PC-3 (cell line): Measurements from ENCODE around the gene ZNF232.
"Not testable (repeated sequence)": the region's sequence is repeated elsewhere in the genome, so short reads cannot be mapped to it uniquely, and the experiment has no call there.

Source experiments
- CTCF ChIP-seq: fragments of 300-600 bp; sonication (generic); conservative IDR thresholded peaks from 2 replicates; pipeline ENCODE4 v1.5.1; 2017; ENCODE audit warnings: antibody characterized with exemption, low read depth, mild to moderate bottlenecking, low read length
- EZH2 ChIP-seq: fragments of 300-600 bp; sonication (generic); IDR thresholded peaks from one replicate; pipeline ENCODE4 v1.6.1; 2017; ENCODE audit warnings: antibody characterized with exemption, mild to moderate bottlenecking, low read length; ENCODE audit not compliant: unreplicated experiment

GRCh38 chr17:5138198-5138544 is 26.5 kb upstream of the ZNF232 start:
- TF ChIP-seq EZH2, CTCF: not testable (repeated sequence)
